NCI-H146 (cell line): ENCODE data around the gene ADGRB3.
"Not testable (repeated sequence)": the region's sequence is repeated elsewhere in the genome, so short reads cannot be mapped to it uniquely, and the experiment has no call there.

ENCODE experiments used
- DNase-seq: peaks from one replicate; lab custom pipeline; 2025; lab: John Stamatoyannopoulos, UW

Gene ADGRB3

DNA sequence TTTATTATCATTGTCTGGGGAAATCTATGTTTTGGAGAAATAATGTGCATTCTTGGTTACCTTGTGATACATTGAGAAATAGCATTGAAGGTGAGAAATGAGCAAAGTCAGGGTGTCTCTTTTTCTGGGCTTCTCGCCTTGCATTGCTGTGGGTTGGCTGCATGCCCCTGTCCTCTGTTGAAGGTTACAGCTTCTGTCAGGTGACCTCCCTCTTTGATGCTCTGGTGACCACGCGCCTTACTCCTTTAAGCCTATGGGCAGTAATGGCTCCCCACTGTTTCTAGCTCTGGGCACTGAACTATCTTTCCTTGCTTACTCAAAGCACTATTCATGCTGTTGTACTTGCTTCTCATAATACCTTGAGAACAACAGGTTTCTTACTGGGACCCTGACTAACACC lies 14.6 kb downstream of the ADGRB3 start:
- no peak for DNase-seq

DNA sequence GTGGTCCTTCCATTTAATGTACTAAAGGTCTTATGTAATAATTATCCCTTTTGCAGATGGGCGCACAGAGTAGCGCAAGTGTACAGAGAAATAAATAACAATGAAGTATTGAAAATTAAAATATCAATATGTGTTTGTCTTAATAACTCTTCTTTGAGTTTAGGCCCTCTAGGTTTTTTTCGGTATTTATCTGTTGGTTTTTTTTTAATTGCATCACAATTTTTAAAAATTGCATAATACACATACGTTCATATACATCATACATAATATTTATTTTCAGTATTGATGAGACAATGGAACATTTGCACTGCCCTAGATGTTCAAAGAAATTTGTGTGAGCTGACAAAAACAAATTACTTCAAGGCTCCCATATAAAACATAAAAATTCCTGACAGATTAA lies 15.1 kb downstream of the ADGRB3 start:
- DNase-seq, result no peak

DNA sequence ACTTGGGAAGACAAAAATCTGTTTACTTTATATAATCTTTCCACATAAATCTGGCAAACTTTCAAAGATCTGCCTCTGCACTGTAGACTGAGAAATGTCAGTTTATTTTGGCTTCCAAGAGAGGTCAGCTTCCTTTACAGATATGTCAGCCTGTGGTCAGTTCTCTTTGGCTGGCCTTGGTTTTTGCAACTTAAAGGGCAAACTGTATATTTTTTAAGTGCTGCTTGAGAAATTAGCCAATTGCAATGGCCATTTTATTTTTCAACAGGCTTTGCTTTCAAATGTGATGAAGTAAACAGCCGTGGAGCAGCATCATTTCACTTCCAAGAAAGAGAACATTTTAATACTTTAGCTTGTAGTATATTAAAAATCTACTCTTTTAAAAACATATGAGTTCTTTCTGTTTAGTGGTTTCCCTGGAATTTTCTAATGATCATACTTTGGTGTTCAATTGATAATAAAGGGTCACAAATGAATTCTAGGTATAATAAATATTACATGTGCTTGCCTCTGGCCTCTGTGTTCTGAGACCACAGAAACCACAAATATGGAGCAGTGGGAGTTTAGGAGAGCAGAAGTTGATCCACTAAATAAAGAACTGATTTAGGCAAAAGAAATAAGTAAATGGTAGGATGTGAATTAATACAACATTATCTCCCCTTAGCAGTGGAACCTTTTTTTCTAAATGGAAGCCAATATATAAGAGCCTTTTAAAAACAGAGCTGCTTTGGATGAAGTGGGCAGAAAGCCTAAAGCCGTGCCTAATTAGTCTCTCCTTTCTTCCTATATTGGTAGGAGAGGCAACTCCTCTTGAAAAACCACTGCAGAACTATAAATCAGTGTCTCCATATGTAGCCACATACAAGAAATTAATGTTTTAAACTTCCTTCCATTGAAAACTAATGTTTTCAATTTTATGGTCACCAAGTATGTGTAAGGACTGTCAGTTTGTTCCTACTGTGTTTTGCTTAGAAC lies 16.2 kb downstream of the ADGRB3 start:
- no peak for DNase-seq

DNA sequence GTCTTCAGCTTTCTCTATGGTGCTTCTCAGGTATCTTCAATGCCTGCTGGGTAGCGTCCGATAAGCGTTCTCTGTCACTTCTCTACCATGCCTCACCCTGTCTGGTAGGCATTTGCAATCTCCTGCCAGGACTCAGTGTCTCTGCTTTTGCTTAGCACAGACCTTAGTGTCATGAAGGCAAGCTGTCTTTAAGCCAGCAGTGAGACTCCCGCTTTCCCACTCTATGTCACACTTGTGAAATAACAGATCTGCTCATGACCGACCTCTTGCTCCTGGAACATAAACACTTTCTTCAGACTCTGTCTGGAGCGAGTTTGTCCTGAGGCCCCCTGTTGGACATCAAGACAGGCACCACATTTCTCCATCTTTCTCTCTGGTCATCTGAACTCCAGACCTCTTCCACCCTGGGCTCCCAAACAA lies 17.0 kb downstream of the ADGRB3 start:
- DNase-seq, result no peak

DNA sequence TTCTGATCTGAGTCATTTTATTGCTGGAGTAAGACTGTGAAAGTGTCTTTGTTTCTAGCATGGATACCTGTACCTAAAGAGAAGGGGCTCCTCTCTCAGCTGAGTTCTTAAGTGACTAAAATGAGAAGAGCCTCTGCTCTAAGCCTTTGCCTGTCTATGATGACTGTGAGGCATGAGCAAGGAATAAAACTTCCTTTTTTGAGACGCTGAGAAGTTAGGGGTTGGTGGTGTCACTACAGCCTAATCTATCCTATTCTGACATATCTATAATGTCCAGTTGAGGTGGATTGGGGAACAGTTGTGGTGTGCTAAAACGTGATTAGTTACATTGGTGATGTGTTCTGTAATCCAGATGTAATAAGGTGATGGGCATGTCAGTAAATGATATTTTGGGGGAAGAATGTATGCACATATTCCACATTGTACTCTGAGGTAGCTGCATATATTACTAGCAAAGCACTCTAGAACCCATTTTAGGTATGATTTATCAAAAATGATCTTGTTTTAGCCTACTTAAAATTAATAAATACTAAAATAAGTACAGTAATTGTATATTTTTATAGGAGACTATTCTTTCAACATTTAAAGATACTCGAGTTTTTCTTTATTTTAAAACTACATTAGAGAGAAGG lies 18.1 kb downstream of the ADGRB3 start:
- DNase-seq, result no peak

DNA sequence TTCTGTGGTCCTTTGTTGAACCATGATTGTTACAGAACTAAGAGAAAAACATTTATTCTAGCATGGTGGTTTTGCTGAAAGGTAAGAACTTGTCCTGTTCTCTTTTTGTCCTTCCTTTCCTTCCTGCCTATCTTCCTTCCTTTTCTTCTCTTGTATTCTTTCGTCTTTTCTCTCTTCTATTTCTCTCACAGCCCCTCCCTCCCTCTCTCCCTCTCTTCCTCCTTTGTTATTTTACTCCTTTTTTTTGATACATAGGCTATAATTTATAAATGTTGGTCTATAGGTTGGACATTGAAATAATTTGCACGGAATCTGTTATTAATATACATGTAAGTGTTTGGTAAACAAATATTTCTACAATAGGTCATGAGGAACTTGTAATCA lies 18.6 kb downstream of the ADGRB3 start:
- DNase-seq, result no peak

DNA sequence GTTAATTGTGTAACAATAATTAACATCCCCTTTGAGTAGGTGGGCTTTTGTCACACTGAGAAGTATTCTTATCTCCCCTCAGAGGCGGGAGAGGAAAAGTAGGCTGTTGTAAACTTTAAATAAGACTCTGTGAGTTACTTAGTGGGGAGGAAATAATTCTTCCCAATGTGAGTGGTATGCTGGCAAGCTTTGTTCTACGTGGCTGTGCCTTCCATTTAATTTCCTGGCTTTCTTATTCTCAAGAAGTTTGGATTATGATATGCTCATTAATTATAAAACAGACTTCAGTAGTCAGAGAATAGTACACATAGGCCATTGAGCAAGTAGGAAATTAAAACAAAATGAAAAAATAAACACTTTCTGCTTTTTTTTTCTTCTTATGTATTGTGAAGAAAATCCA lies 19.1 kb downstream of the ADGRB3 start:
- no peak for DNase-seq

DNA sequence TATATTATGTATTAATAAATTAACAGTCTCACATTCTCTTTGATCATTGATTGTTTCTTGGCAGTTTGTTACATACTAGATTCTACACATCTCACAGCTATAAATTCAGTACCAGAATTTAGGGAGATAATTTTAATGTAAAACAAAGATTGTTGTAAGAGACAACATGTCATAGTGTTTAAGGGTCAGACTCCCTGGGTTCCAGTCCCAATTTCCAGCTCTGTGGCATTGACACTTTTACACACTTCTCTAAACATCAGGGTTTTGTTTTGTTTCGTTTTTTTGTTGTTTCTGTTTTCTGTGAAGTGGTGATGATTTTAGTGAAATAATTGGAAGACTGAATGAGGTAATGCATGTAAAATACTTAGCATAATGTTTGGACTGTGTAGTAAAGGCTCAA lies 19.9 kb downstream of the ADGRB3 start:
- no peak for DNase-seq

DNA sequence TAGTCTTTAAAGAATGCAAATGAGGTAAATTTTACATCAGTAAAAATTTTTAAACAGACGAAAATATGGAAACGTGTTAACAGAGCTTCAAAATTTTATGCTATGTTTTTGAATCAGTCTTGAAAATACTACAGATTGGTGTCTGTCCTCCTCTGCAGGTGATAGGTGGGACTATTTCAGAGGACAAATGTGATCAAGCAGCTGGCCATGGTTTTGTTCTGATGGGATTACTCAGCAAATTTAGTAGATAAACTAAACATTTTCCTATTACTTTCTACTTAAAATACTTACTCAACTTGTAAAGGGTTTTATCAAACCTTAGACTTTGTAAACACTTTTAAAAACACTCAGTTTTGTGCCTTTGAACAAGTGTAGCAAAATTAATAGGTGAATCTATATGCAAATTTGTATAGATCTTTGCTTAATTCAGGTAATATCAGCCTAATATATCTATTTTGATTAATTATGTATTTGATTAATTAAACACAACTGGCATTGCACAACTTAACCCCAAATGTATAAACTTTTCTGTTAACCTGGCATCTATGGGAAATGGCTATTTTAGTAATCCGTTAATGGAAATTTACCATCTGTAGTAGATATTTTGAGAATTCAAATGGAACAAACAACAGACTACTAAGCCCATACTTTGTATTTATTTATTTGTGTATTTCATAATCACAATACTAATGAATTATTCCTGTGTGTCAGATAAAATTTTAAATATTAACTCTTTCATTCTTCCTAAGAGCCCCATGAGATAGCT lies 22.5 kb downstream of the ADGRB3 start:
- no peak for DNase-seq

DNA sequence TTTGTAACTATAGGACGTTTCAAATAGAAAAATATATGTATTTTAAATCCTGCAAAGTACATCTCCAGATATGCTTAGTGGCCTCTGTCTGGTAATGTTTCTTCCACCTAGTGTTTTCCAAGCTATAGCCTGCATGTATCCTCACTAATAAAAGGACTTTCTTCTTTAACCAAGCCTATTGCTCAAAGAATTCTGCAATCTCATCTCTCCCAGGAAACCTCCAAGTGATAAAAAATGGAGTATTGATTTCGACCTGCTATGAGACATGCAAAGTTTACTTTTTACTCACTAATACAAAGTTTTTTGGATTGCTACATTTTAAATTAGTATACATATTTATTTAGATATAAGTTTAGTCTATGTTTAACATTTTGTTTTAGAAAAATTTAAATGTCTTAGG lies 23.3 kb downstream of the ADGRB3 start:
- no peak for DNase-seq

DNA sequence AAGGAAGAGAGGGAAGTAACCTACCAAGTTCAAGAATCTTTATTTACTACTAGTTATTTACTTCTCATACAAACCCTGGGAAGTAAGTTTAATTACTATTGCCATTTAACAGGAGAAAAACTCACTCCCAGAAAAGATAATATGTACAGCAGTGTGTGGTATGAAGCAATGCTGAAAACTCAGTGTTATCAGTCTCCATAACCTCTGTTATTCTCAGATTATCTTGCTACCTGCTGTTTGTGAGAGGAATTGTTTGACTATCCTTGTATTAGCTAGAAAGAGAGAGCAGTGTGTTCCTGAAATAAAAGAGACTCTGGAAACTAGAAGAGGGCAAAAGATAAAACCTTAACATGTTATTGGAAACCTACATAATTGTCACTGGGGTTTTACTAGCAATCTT lies 38.2 kb downstream of the ADGRB3 start:
- DNase-seq, result no peak

DNA sequence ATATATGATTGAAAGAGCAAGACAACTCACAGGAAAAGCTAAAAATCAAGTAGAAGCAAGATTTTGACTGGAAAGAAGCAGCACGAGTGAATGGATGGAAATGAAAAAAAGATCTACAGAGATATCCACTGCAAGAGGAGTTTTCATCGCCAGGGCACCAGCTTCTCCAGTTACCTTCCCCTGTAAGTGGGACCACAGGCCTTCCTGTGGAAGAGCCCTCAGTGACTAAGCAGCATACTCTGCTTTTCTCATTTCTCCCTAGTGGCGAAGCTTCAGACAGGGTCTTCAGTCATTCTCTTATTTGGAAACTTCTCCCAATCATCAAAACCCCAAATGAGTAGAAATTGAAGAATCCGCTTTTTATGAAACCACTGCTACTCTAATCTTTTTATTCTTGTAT lies 40.5 kb downstream of the ADGRB3 start:
- DNase-seq, result no peak

DNA sequence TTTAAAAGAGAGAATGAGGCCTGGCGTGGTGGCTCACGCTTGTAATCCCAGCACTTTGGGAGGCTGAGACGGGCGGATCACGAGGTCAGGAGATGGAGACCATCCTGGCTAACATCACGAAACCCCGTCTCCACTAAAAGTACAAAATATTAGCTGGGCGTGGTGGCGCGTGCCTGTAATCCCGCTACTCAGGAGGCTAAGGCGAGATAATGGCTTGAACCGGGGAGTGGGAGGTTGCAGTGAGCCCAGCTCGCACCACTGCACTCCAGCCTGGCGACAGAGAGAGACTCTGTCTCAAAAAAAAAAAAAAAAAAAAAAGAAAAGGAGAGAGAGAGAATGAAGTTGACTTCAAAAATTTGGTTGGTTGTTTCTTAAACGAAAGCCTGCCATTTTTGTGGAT lies 41.0 kb downstream of the ADGRB3 start:
- DNase-seq, result not testable (repeated sequence)

DNA sequence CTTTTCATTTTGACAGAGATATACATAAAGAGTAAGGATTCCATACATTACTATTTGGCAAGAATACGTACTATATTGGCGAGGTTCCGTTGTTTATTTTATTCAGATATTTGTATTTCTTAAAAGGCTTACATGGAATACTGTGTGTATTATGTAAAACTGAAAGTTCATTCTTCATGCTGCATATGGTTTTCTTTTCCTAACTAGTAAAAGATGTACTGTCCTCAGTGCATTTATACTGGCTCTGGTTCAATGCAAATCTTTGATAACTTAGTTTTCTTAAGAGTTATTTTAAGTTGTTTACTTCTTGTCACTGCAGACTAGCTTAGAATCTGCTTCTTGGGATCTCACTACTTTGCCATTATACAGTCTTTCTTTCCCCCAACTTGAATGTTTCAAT lies 42.0 kb downstream of the ADGRB3 start:
- no peak for DNase-seq

DNA sequence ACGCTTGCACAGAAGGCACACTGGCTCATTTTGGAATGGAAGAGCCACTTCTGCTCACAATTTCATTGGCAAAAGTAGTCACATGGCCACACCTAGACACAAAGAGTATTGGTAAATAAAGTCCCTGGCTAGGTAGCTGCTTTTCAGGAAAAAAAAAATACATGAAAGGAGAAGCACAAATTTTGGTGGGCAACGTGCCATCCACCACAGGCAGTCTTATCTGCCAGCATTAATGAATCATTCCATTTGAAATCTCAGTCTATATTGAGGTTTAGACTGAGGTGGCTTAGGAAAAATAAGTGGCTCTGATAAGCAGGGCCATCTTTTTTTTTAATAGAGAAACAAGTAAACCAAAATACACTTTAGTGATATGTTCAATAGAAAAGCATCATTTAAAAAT lies 44.3 kb downstream of the ADGRB3 start:
- DNase-seq, result no peak

DNA sequence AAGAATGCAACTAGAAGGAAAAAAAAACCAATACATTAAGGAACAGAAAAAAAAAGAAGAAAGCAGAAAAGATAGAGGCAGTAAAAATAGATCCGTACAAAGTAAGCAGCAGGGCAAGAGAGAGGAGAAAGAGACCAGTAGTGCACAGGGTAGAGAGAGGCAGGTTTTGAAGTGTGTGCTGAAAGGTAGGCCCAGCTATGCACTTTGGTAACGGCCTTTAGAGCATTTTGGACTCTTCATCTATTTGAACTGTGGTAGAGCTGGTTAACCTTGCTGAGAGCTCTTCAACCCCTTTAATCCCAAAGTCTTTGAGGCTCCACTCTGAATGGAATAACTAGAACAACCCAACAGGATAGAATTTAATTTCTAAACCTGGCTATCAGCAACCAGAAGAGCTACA lies 45.2 kb downstream of the ADGRB3 start:
- DNase-seq, result no peak

DNA sequence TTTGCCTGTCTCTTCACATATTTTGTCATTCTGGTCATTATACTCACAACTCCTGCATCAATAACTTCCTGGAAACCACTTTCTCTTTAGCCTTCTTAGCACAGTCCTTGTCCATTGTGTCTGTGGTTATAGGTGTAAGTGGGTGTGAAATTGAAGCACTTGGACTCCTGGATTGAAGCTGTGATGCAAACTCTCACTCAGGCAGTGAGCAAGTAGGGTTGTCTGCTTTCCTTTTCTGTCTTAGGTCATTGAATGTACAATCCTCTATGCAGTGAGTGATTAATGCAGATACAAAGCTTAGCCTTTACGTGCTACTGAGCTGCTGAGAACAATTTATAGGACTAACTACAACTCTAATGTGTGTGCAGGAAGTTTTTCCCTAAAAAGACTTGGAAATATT lies 54.8 kb downstream of the ADGRB3 start:
- no peak for DNase-seq

DNA sequence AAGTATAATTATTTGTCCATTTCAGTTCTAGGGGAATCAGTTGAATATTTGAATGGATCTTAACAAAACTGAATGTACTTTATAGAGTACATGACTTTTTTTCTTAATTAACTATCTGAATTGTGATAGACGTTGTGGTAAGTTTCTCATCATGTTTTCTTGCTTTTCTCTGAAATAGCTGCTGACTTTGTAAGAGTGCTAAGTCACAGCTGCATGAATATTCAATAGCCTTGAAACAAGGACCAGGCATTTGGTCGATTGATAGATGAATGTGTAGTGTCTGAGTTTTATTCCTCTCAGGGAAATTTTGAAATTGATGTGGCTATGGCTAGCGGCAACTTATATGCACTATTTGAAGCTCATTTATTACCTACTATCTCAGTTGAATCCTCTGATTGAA lies 56.0 kb downstream of the ADGRB3 start:
- DNase-seq, result no peak

DNA sequence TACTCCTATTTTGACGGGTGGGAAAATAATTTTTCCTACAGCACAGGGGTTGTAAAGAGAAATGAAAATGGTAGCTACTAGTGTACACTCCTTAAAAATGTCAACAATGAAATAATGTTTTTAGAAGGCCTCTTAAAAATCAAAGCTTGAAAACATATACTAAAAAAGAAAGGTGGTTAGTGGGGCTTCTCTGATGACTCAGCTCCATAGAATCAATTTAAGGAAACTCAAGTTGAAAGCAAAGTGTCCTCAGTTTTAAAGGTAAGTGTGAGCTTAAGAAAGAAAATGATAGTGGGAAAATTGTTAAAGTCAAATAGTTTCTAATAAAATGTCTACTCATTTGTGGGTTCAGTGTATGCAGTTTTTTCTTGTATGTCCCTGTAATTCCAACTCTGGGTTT lies 58.2 kb downstream of the ADGRB3 start:
- DNase-seq, result no peak

DNA sequence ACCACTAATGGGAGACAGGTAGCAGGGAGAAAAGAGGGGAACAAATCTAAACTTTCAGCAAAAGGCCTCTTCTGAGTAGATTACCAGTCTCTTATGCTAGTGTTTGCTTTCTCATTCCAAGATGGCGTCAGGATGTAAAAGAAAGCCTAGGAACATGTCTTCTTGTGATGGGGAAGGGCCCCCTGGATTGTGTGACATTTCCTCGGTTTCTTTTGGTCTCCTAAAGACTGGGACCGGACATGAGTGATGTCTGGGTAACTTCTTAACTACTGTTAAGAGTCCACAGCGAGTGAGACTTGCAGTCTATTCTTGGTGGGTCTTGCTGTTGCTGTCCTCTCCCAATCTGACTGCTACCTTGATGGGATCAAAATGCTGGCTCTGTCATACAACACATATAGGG lies 60.3 kb downstream of the ADGRB3 start:
- no peak for DNase-seq

DNA sequence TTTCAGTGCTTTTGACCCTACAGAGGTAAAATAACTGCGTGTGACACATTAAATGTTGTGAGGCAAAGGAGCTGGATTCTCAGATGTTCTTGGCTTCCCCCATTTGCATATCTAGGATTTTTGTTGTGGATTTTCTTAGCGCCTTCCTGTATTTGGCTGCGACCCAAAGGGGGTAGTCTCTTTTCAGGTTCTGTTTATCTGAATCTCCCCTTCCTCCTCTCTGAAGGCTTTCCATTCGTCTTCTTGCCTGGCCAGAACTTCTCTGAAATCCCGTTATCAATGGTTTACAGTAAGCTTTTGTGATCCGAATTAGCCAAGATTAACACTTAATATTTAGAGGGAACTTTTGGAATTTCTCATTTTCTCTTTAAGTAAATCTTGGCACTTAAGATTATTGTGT lies 60.8 kb downstream of the ADGRB3 start:
- DNase-seq, result no peak

DNA sequence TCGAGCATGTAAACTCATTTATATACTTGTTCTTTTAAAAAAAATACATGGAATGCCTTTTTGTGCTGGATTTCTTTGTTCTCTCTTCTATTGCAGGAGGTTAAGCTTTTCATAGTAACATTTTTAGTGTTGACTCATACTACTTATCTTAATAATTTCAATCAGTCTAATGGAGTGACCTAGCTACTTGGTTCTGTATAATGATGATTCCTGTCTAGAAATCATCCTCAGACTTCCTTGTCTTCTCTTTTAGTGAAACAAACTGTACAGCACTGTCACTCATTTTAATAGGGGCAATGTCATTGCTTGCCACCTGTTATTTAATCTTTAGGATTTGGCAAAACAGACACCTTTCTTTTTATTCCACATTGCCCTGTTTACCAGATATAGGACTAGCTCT lies 62.3 kb downstream of the ADGRB3 start:
- no peak for DNase-seq

DNA sequence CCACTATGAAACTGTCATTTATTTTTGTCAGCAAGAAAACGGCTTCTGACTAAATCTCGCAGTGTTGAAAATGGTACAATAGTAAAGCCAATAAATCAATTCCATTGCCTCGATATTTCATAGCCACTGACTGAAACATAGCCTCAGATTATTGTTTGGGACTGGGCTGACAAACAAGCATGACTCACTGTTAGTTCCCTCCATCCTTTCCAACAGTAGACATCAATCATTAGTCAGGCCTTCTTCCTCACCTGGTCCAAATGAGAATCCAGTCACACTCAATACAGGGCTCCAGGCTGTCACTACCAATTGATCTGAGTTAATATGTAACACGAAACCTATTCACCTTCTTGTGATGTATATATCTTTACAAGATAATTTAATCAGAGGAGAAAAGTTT lies 66.1 kb downstream of the ADGRB3 start:
- DNase-seq, result no peak
